Measurements from ENCODE around the gene CEACAM6.
"Not testable (repeated sequence)": the region's sequence is repeated elsewhere in the genome, so short reads cannot be mapped to it uniquely, and the experiment has no call there.

Gene CEACAM6

GRCh38 chr19:41783612-41784011 is 28.3 kb downstream of the CEACAM6 start:
- Histone ChIP-seq H4K5ac (ENCODE audit: low read length) (no peak overlapping the region), H3K27ac (ENCODE audit: low read depth, low read length) (no peak overlapping the region), H2AK5ac (ENCODE audit: low read length) (no peak overlapping the region), H2BK15ac (replicated peaks; ENCODE audit: low read depth) (no peak overlapping the region), H3K18ac (ENCODE audit: low read length) (no peak overlapping the region), H4K8ac (ENCODE audit: low read depth, low read length) (no peak overlapping the region), H2BK120ac (ENCODE audit: low read depth, low read length) (no peak overlapping the region), H3K23ac (ENCODE audit: low read length) (no peak overlapping the region), H3K27me3 (ENCODE audit: insufficient read depth, low read length, poor library complexity) (no peaks in the 10 kb centered on the region), H2BK5ac (ENCODE audit: low read length) (no peak overlapping the region), H3K56ac (ENCODE audit: low read length) (no peak overlapping the region), H3K79me2 (ENCODE audit: control insufficient read depth, insufficient read depth, low read length) (no peaks in the 10 kb centered on the region), H3K36me3 (ENCODE audit: control insufficient read depth, insufficient read depth, low read length) (no peaks in the 10 kb centered on the region), H3K4me3 (ENCODE audit: low read length) (no peak overlapping the region), H3K4me1 (ENCODE audit: control insufficient read depth, low read depth, low read length) (no peaks in the 10 kb centered on the region), H3K9ac (ENCODE audit: low read length) (no peak overlapping the region), H3K4ac (ENCODE audit: low read depth, low read length) (no peak overlapping the region), H3K4me2 (ENCODE audit: low read length) (no peak overlapping the region), H3K79me1 (ENCODE audit: low read length) (no peaks in the 10 kb centered on the region)
- no peak for DNase-seq
- no CpG with 5 or more reads among the region's 5 CpGs for WGBS (ENCODE audit: extremely low coverage, insufficient coverage, low lambda C conversion rate)

- no peaks in the 10 kb centered on the region for H3K79me2 ChIP-seq (ENCODE audit: control insufficient read depth, insufficient read depth, low read length)
- no peak overlapping the region for H2BK15ac ChIP-seq (replicated peaks; ENCODE audit: low read depth)
- no peak overlapping the region for H3K4me3 ChIP-seq (ENCODE audit: low read length)
- no peak overlapping the region for H3K4me2 ChIP-seq (ENCODE audit: low read length)
- H3K18ac ChIP-seq (ENCODE audit: low read length) = no peak overlapping the region
- no peak overlapping the region for H2BK5ac ChIP-seq (ENCODE audit: low read length)
- H3K4ac ChIP-seq (ENCODE audit: low read depth, low read length) = no peak overlapping the region
- H2BK120ac ChIP-seq (ENCODE audit: low read depth, low read length) = no peak overlapping the region
- H2AK5ac ChIP-seq (ENCODE audit: low read length) = no peak overlapping the region
- no peak overlapping the region for H3K27ac ChIP-seq (ENCODE audit: low read depth, low read length)
- H4K8ac ChIP-seq (ENCODE audit: low read depth, low read length) = no peak overlapping the region
- H3K27me3 ChIP-seq (ENCODE audit: insufficient read depth, low read length, poor library complexity) = no peaks in the 10 kb centered on the region
- no peak overlapping the region for H3K23ac ChIP-seq (ENCODE audit: low read length)
- no peak overlapping the region for H3K56ac ChIP-seq (ENCODE audit: low read length)
- no CpG with 5 or more reads among the region's 3 CpGs for WGBS (ENCODE audit: extremely low coverage, insufficient coverage, low lambda C conversion rate)
- no peaks in the 10 kb centered on the region for H3K36me3 ChIP-seq (ENCODE audit: control insufficient read depth, insufficient read depth, low read length)
- no peak overlapping the region for H3K9ac ChIP-seq (ENCODE audit: low read length)
- H3K4me1 ChIP-seq (ENCODE audit: control insufficient read depth, low read depth, low read length) = no peaks in the 10 kb centered on the region
- no peaks in the 10 kb centered on the region for H3K79me1 ChIP-seq (ENCODE audit: low read length)
- no peak overlapping the region for H4K5ac ChIP-seq (ENCODE audit: low read length)
- DNase-seq = no peak
These were observed 29.0 kb downstream of the CEACAM6 start for GRCh38 chr19:41784312-41784711.

GRCh38 chr19:41784743-41785142 is 29.4 kb downstream of the CEACAM6 start:
- no CpG with 5 or more reads among the region's 4 CpGs for WGBS (ENCODE audit: extremely low coverage, insufficient coverage, low lambda C conversion rate)
- no peak overlapping the region for H4K5ac ChIP-seq (ENCODE audit: low read length)

GRCh38 chr19:41785653-41786052 is 30.3 kb downstream of the CEACAM6 start:
- Histone ChIP-seq H3K27me3 (ENCODE audit: insufficient read depth, low read length, poor library complexity) (no peaks in the 10 kb centered on the region), H3K56ac (ENCODE audit: low read length) (peak overlapping the region; percentile 15), H3K4me1 (ENCODE audit: control insufficient read depth, low read depth, low read length) (no peaks in the 10 kb centered on the region), H3K27ac (ENCODE audit: low read depth, low read length) (no peak overlapping the region), H4K5ac (ENCODE audit: low read length) (no peak overlapping the region), H3K4ac (ENCODE audit: low read depth, low read length) (no peak overlapping the region), H3K4me3 (ENCODE audit: low read length) (no peak overlapping the region), H3K9ac (ENCODE audit: low read length) (peak overlapping the region; percentile 48), H3K79me1 (ENCODE audit: low read length) (no peaks in the 10 kb centered on the region), H2BK5ac (ENCODE audit: low read length) (no peak overlapping the region), H3K36me3 (ENCODE audit: control insufficient read depth, insufficient read depth, low read length) (no peaks in the 10 kb centered on the region), H2BK120ac (ENCODE audit: low read depth, low read length) (no peak overlapping the region), H3K18ac (ENCODE audit: low read length) (no peak overlapping the region), H3K4me2 (ENCODE audit: low read length) (peak overlapping the region; percentile 40), H2BK15ac (replicated peaks; ENCODE audit: low read depth) (no peak overlapping the region), H4K8ac (ENCODE audit: low read depth, low read length) (no peak overlapping the region), H2AK5ac (ENCODE audit: low read length) (no peak overlapping the region), H3K23ac (ENCODE audit: low read length) (no peak overlapping the region), H3K79me2 (ENCODE audit: control insufficient read depth, insufficient read depth, low read length) (no peaks in the 10 kb centered on the region)
- WGBS (ENCODE audit: extremely low coverage, insufficient coverage, low lambda C conversion rate) = no CpG with 5 or more reads among the region's 10 CpGs
- peak; percentile 87 for DNase-seq

More at GRCh38 chr19:41784743-41785142, 29.4 kb downstream of the CEACAM6 start:
- DNase-seq = no peak
- Histone ChIP-seq H3K18ac (ENCODE audit: low read length) (no peak overlapping the region), H2BK120ac (ENCODE audit: low read depth, low read length) (no peak overlapping the region), H3K79me1 (ENCODE audit: low read length) (no peaks in the 10 kb centered on the region), H4K8ac (ENCODE audit: low read depth, low read length) (no peak overlapping the region), H2BK5ac (ENCODE audit: low read length) (no peak overlapping the region), H2AK5ac (ENCODE audit: low read length) (no peak overlapping the region), H3K4ac (ENCODE audit: low read depth, low read length) (no peak overlapping the region), H3K27me3 (ENCODE audit: insufficient read depth, low read length, poor library complexity) (no peaks in the 10 kb centered on the region), H3K79me2 (ENCODE audit: control insufficient read depth, insufficient read depth, low read length) (no peaks in the 10 kb centered on the region), H3K27ac (ENCODE audit: low read depth, low read length) (no peak overlapping the region), H3K56ac (ENCODE audit: low read length) (no peak overlapping the region), H3K36me3 (ENCODE audit: control insufficient read depth, insufficient read depth, low read length) (no peaks in the 10 kb centered on the region), H3K4me1 (ENCODE audit: control insufficient read depth, low read depth, low read length) (no peaks in the 10 kb centered on the region), H3K4me2 (ENCODE audit: low read length) (no peak overlapping the region), H3K23ac (ENCODE audit: low read length) (no peak overlapping the region), H2BK15ac (replicated peaks; ENCODE audit: low read depth) (no peak overlapping the region), H3K9ac (ENCODE audit: low read length) (no peak overlapping the region), H3K4me3 (ENCODE audit: low read length) (no peak overlapping the region)

- Histone ChIP-seq H3K18ac (ENCODE audit: low read length) (no peak overlapping the region), H2BK120ac (ENCODE audit: low read depth, low read length) (no peak overlapping the region), H3K4me2 (ENCODE audit: low read length) (no peak overlapping the region), H3K27me3 (ENCODE audit: insufficient read depth, low read length, poor library complexity) (no peaks in the 10 kb centered on the region), H4K8ac (ENCODE audit: low read depth, low read length) (no peak overlapping the region), H3K56ac (ENCODE audit: low read length) (no peak overlapping the region), H3K27ac (ENCODE audit: low read depth, low read length) (no peak overlapping the region), H3K79me2 (ENCODE audit: control insufficient read depth, insufficient read depth, low read length) (no peaks in the 10 kb centered on the region), H2BK5ac (ENCODE audit: low read length) (no peak overlapping the region), H3K9ac (ENCODE audit: low read length) (no peak overlapping the region), H2AK5ac (ENCODE audit: low read length) (no peak overlapping the region), H4K5ac (ENCODE audit: low read length) (no peak overlapping the region), H3K4me3 (ENCODE audit: low read length) (no peak overlapping the region), H3K36me3 (ENCODE audit: control insufficient read depth, insufficient read depth, low read length) (no peaks in the 10 kb centered on the region), H2BK15ac (replicated peaks; ENCODE audit: low read depth) (no peak overlapping the region), H3K4ac (ENCODE audit: low read depth, low read length) (no peak overlapping the region), H3K4me1 (ENCODE audit: control insufficient read depth, low read depth, low read length) (no peaks in the 10 kb centered on the region), H3K79me1 (ENCODE audit: low read length) (no peaks in the 10 kb centered on the region), H3K23ac (ENCODE audit: low read length) (no peak overlapping the region)
- DNase-seq = no peak
- WGBS (ENCODE audit: extremely low coverage, insufficient coverage, low lambda C conversion rate) = no CpG with 5 or more reads among the region's 7 CpGs
These were observed 31.7 kb downstream of the CEACAM6 start for GRCh38 chr19:41787055-41787454.

GRCh38 chr19:41788518-41788917 is 33.2 kb downstream of the CEACAM6 start:
- no CpG with 5 or more reads among the region's 1 CpG for WGBS (ENCODE audit: extremely low coverage, insufficient coverage, low lambda C conversion rate)
- H2BK5ac ChIP-seq (ENCODE audit: low read length); H3K79me1 ChIP-seq (ENCODE audit: low read length); H3K23ac ChIP-seq (ENCODE audit: low read length); H4K8ac ChIP-seq (ENCODE audit: low read depth, low read length); H3K4me3 ChIP-seq (ENCODE audit: low read length); H3K56ac ChIP-seq (ENCODE audit: low read length); H3K9ac ChIP-seq (ENCODE audit: low read length); H3K4ac ChIP-seq (ENCODE audit: low read depth, low read length); H3K27ac ChIP-seq (ENCODE audit: low read depth, low read length); H2BK15ac ChIP-seq (replicated peaks; ENCODE audit: low read depth); H3K4me2 ChIP-seq (ENCODE audit: low read length); H3K36me3 ChIP-seq (ENCODE audit: control insufficient read depth, insufficient read depth, low read length); H3K79me2 ChIP-seq (ENCODE audit: control insufficient read depth, insufficient read depth, low read length); H3K4me1 ChIP-seq (ENCODE audit: control insufficient read depth, low read depth, low read length); H4K5ac ChIP-seq (ENCODE audit: low read length); DNase-seq; H2BK120ac ChIP-seq (ENCODE audit: low read depth, low read length); H3K27me3 ChIP-seq (ENCODE audit: insufficient read depth, low read length, poor library complexity); H2AK5ac ChIP-seq (ENCODE audit: low read length); H3K18ac ChIP-seq (ENCODE audit: low read length): not testable (repeated sequence)
